GM21619 (cell line): Measurements from ENCODE around the gene USP11.

Experiments used
- ATAC-seq: cut with Tn5 transposase; IDR thresholded peaks from one replicate; pipeline ENCODE4 v1.9.1; 2021; ENCODE audit not compliant: unreplicated experiment

Gene USP11

GRCh38 chrX:47232803-47233332 lies at the start of gene USP11:
USP11 (plus strand) TSS chrX:47233009; CDS start chrX:47233044, 35 bp downstream.
- ATAC-seq = peak; percentile 22

- ATAC-seq = no peak
Observed at GRCh38 chrX:47184486-47184885, 48.3 kb upstream of the USP11 start.

- ATAC-seq = no peak
Observed at GRCh38 chrX:47185241-47185640, 47.6 kb upstream of the USP11 start.

- no peak for ATAC-seq
Observed at GRCh38 chrX:47186096-47186740, 46.6 kb upstream of the USP11 start.

GRCh38 chrX:47187106-47187677 lies 45.6 kb upstream of the USP11 start:
- ATAC-seq = no peak

GRCh38 chrX:47189906-47190305 lies 42.9 kb upstream of the USP11 start:
- no peak for ATAC-seq

- ATAC-seq = peak; percentile 63
Observed at GRCh38 chrX:47190445-47191269, 42.2 kb upstream of the USP11 start.

- no peak for ATAC-seq
Observed at GRCh38 chrX:47191331-47191730, 41.5 kb upstream of the USP11 start.

GRCh38 chrX:47191806-47192401 lies 40.9 kb upstream of the USP11 start:
- ATAC-seq = no peak

GRCh38 chrX:47193475-47194193 lies 39.2 kb upstream of the USP11 start, which contains the start of gene UBA1:
UBA1 (plus strand) TSS chrX:47193829; CDS start chrX:47198803, 4,974 bp downstream.
- ATAC-seq = peak; percentile 53

- ATAC-seq = no peak
Observed at GRCh38 chrX:47194194-47194787, 38.5 kb upstream of the USP11 start.

GRCh38 chrX:47196098-47196497 lies 36.7 kb upstream of the USP11 start:
- no peak for ATAC-seq

- no peak for ATAC-seq
Observed at GRCh38 chrX:47197526-47197925, 35.3 kb upstream of the USP11 start.

GRCh38 chrX:47198026-47198686 lies 34.7 kb upstream of the USP11 start:
- ATAC-seq = no peak

GRCh38 chrX:47198687-47199080 lies 34.1 kb upstream of the USP11 start:
- no peak for ATAC-seq

- ATAC-seq = no peak
Observed at GRCh38 chrX:47199286-47199685, 33.5 kb upstream of the USP11 start.

- ATAC-seq = no peak
Observed at GRCh38 chrX:47200385-47201150, 32.2 kb upstream of the USP11 start.

GRCh38 chrX:47201345-47201944 lies 31.4 kb upstream of the USP11 start:
- no peak for ATAC-seq

- no peak for ATAC-seq
Observed at GRCh38 chrX:47202316-47202715, 30.5 kb upstream of the USP11 start.
